Transverse colon (tissue), 3 donors: ENCODE results near the gene BAZ1A.

ENCODE experiments used
- EP300 ChIP-seq: sonication (generic); formaldehyde crosslinking; IDR thresholded peaks from one replicate; pipeline ENCODE4 v1.6.1; 2017; ENCODE audit warnings: antibody characterized with exemption, low read depth
- TF ChIP-seq, protein P1 (sequence below), 5 experiments: fragments of 200-600 bp in 3 of 5; fragments of 450-650 bp in 2 of 5; sonication (generic) in 3 of 5; IDR thresholded peaks; 1 replicate in 2 of 5; 2 replicates in 3 of 5; pipeline ENCODE4 v1.5.1; 2016 to 2017; ENCODE audit warnings: antibody characterized with exemption in 5 of 5, inconsistent platforms in 3 of 5, mild to moderate bottlenecking in 2 of 5, moderate library complexity in 1 of 5

DNA sequence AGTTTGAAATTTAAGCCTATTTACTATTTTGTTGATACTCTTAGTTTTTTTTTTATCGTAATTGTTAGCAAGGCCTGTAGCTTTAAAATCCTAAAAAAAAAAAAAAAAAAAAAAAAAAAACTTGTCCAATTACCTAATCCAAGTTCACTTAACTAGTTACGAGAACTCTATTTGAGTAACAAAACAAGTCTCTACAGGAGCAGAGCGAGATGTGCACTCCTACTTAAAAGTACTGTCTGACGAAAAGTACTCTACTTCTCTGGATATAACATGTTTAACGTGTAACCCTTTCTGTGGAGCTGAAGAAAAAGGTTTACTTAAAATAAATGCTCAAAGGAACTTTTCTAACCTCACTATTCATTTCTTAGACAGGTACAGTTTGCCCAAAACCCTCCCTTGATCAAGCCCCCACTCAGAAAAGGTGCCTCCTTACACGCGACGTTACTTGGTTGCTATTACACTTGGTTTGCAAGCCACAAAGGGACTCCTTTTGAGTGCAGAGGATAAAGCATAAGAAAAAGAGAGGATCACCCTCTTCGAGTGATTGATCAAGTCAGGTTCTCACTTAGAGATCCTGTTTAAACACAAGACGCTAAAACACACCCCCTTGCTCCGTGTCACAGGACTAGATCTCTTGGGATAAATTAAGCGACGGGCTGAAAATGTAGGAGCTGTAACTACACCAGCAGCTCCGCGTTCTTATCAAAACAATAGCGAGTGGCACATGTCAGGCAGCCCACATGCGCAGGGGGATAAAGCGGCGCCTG, 2.2 kb downstream of the BAZ1A start:
- TF ChIP-seq EP300: no peak
- TF ChIP-seq, protein P1, sequence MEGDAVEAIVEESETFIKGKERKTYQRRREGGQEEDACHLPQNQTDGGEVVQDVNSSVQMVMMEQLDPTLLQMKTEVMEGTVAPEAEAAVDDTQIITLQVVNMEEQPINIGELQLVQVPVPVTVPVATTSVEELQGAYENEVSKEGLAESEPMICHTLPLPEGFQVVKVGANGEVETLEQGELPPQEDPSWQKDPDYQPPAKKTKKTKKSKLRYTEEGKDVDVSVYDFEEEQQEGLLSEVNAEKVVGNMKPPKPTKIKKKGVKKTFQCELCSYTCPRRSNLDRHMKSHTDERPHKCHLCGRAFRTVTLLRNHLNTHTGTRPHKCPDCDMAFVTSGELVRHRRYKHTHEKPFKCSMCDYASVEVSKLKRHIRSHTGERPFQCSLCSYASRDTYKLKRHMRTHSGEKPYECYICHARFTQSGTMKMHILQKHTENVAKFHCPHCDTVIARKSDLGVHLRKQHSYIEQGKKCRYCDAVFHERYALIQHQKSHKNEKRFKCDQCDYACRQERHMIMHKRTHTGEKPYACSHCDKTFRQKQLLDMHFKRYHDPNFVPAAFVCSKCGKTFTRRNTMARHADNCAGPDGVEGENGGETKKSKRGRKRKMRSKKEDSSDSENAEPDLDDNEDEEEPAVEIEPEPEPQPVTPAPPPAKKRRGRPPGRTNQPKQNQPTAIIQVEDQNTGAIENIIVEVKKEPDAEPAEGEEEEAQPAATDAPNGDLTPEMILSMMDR (IDR thresholded peaks at IDR 0.05): no peak
